ENCODE results near the gene OSBPL6. TPM values are rescaled to one million over a fixed set of nuclear protein-coding genes. Genes with fewer than 3 reads are reported as not detected.

Gene OSBPL6
- total RNA-seq, 4 donors from 2014 or later = 19.1 to 31.4 (median 21.6) TPM

DNA sequence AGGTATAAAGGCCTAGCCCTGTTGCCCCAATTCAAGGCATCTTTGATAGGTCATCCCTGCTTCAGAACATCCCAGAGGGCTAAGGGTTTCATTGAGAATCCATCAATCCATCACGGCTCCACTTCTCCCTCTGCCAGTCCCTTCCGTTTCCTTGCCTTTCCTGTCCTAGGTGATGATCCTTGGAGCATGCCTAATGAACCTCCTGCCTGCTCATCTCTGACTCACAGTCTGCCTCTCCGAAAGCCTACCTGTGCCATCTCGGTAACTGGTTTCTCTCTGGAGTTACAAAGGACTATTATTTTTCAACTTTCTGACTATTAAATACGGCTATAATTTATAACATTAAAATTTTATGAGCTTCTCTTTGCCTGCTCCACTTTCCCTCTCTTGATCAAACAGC is 36.7 kb upstream of the OSBPL6 start:
- TF ChIP-seq, protein P1, sequence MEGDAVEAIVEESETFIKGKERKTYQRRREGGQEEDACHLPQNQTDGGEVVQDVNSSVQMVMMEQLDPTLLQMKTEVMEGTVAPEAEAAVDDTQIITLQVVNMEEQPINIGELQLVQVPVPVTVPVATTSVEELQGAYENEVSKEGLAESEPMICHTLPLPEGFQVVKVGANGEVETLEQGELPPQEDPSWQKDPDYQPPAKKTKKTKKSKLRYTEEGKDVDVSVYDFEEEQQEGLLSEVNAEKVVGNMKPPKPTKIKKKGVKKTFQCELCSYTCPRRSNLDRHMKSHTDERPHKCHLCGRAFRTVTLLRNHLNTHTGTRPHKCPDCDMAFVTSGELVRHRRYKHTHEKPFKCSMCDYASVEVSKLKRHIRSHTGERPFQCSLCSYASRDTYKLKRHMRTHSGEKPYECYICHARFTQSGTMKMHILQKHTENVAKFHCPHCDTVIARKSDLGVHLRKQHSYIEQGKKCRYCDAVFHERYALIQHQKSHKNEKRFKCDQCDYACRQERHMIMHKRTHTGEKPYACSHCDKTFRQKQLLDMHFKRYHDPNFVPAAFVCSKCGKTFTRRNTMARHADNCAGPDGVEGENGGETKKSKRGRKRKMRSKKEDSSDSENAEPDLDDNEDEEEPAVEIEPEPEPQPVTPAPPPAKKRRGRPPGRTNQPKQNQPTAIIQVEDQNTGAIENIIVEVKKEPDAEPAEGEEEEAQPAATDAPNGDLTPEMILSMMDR (IDR thresholded peaks at IDR 0.05) = no peak
- no peak for TF ChIP-seq POLR2A (IDR thresholded peaks at IDR 0.05)
- H3K4me3 ChIP-seq (ENCODE audit: low read depth, poor library complexity, severe bottlenecking) = no peak overlapping the region
- intact Hi-C loops (cut with DNase I; ENCODE audit: low total_unique reads) = no loop called here
- DNase-seq (ENCODE audit: low spot score in 2 of 2) = no peak
- WGBS, 2 donors = 86 to 91% methylated on average over 5 of the region's 5 CpGs

DNA sequence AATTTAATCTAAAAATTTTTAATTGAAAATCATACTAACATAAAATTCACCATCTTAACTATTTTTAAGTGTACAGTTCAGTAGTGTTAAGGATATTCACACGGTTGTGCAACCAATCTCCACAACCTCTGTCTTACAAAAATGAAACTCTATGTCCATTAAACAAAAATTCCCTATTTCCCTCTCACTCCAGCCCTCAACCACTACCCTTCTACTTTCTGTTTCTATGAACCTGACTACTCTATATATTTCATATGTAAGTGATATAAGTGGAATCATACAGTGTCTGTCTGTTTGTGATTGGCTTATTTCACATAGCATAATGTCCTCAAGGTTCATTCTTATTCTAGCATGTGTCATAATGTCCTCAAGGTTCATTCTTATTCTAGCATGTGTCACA is 34.3 kb upstream of the OSBPL6 start:
- WGBS, 2 donors = 86 to 88% methylated on average over 1 of the region's 1 CpG
- DNase-seq (ENCODE audit: low spot score in 2 of 2) = no peak
- no peak for TF ChIP-seq POLR2A (IDR thresholded peaks at IDR 0.05)
- TF ChIP-seq, protein P1 (IDR thresholded peaks at IDR 0.05) = no peak
- intact Hi-C loops (cut with DNase I; ENCODE audit: low total_unique reads) = no loop called here
- H3K4me3 ChIP-seq (ENCODE audit: low read depth, poor library complexity, severe bottlenecking) = no peak overlapping the region

DNA sequence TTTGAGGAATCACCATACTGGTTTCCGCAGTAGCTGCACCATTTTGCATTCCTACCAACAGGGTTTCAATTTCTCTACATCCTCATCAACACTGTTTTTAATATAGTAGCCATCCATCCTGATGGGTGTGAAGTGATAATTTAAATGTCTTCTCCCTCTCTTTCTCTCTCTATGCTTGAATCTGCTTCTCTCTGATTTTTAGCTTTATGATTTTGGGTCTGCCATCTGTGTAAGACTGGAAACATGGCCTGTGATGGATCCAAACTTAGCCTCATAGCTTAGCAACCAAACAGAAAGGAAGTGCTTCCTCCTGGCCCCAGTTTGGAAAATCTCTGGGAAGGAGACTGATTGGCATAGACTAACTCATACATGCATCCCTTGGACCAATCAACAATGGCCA is 33.7 kb upstream of the OSBPL6 start:
- no peak for TF ChIP-seq POLR2A (IDR thresholded peaks at IDR 0.05)
- TF ChIP-seq, protein P1 (IDR thresholded peaks at IDR 0.05) = no peak
- WGBS, 2 donors = 92 to 94% methylated on average over 1 of the region's 1 CpG
- DNase-seq (ENCODE audit: low spot score in 2 of 2) = no peak
- intact Hi-C loops (cut with DNase I; ENCODE audit: low total_unique reads) = no loop called here
- H3K4me3 ChIP-seq (ENCODE audit: low read depth, poor library complexity, severe bottlenecking) = no peak overlapping the region

DNA sequence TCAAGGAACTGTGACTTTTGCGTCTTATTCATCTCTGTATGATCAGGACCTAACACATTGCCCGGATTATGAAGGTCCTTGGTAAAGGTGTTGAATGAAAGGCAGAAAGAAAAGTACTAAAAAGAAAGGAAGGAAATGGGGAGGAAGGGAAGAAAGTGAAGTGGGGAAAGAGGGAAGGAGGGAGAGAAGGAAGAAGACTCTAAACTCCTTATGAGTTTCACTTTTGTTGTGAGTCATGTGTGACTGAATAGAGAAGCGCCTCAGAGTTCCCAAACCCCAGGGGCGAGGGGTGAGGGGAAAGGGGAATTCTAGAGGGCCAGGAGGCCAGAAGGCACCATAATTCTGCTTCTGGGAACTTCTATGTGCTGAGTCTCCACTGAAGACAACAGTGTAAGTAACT is 30.9 kb upstream of the OSBPL6 start:
- DNase-seq (ENCODE audit: low spot score in 2 of 2) = no peak
- TF ChIP-seq, protein P1 (IDR thresholded peaks at IDR 0.05) = no peak
- no peak for TF ChIP-seq POLR2A (IDR thresholded peaks at IDR 0.05)
- no peak overlapping the region for H3K4me3 ChIP-seq (ENCODE audit: low read depth, poor library complexity, severe bottlenecking)
- intact Hi-C loops (cut with DNase I; ENCODE audit: low total_unique reads) = no loop called here
- 64 to 69% methylated on average over 4 of the region's 4 CpGs for WGBS, 2 donors

DNA sequence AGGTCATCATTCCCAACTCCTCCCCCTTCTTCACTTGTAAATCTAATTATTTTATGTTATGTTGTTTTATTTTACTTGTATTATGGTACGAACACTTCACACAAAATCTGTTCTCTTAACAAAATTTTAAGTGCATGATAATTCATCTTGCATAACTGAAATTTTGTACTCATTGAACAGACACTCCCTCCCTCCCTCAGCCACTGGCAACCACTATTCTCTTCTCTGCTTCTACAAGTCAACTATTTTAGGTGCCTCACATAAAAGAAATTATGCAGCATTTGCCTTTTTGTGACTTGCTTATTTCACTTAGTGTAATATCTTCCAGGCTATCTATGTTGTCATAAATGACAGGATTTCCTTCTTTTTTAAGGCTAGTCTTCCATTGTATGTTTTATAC is 30.4 kb upstream of the OSBPL6 start:
- TF ChIP-seq, protein P1 (IDR thresholded peaks at IDR 0.05) = no peak
- TF ChIP-seq POLR2A (IDR thresholded peaks at IDR 0.05) = no peak
- 0 to 91% methylated on average over 1 of the region's 1 CpG for WGBS, 2 donors
- no peak overlapping the region for H3K4me3 ChIP-seq (ENCODE audit: low read depth, poor library complexity, severe bottlenecking)
- no peak for DNase-seq (ENCODE audit: low spot score in 2 of 2)
- intact Hi-C loops (cut with DNase I; ENCODE audit: low total_unique reads) = no loop called here

DNA sequence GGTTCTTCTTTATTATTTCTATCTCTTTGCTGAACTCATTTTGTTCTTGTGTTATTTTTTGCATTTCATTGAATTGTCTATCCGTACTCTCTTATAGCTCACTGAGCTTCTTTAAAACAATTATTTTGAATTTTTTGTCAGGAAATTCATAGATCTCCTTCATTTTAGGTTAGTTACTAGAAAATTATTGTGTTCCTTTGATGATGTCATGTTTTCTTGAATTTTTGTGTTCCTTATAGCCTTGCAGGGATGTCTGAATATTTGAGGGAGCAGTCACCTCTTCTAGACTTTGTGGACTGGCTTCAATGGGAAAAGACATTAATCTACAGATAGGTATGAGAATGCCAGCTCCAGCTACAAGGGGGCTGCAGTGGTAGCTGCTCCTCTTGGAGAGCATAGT is 20.7 kb upstream of the OSBPL6 start:
- 93 to 100% methylated on average over 1 of the region's 1 CpG for WGBS, 2 donors
- TF ChIP-seq POLR2A (IDR thresholded peaks at IDR 0.05) = no peak
- TF ChIP-seq, protein P1 (IDR thresholded peaks at IDR 0.05) = no peak
- intact Hi-C loops (cut with DNase I; ENCODE audit: low total_unique reads) = loop anchor here (5.0 kb wide), 1 partner anchor 1036 kb away; no protein-coding TSS in a partner anchor
- no peak overlapping the region for H3K4me3 ChIP-seq (ENCODE audit: low read depth, poor library complexity, severe bottlenecking)
- DNase-seq (ENCODE audit: low spot score in 2 of 2) = no peak

Data from lower leg skin (tissue), 4 donors.